ENCODE data around the gene EPB41L1. TPM values are rescaled to one million over a fixed set of nuclear protein-coding genes. Genes with fewer than 3 reads are reported as not detected.

Gene EPB41L1
- total RNA-seq, 1 experiment from 2014 or later, result 134 TPM

- H4K20me1 ChIP-seq (ENCODE audit: insufficient read depth), result no peaks in the 10 kb centered on the region
- no peaks in the 10 kb centered on the region for H3K4me1 ChIP-seq (replicated peaks; ENCODE audit: insufficient read depth)
- H3K4me3 ChIP-seq, result no peak overlapping the region
- no peak overlapping the region for H3K27ac ChIP-seq
- no peak for DNase-seq
- TF ChIP-seq CTCF (conservative IDR thresholded peaks at IDR 0.05) (no peak), EZH2 (IDR thresholded peaks at IDR 0.05; ENCODE audit: low read depth) (no peak)
- no peak overlapping the region for H3K4me2 ChIP-seq
- intact Hi-C loops (cut with micrococcal nuclease; ENCODE audit: unreplicated experiment), result no loop called here
- 0 out of 2 replicates have a peak, but pooled peaks cover 2% of the 10 kb centered on the region for H3K36me3 ChIP-seq (ENCODE audit: low read depth)
- H3K9me2 ChIP-seq (ENCODE audit: insufficient read depth), result no peaks in the 10 kb centered on the region
- no peaks in the 10 kb centered on the region for H3K27me3 ChIP-seq (ENCODE audit: insufficient read depth, low read depth)
- no peaks in the 10 kb centered on the region for H3K9me3 ChIP-seq (ENCODE audit: insufficient read depth, low read depth)
- POLR2A ChIA-PET (ENCODE audit: unreplicated experiment), result no interaction called here
- no TSS peak for BruUV-seq (replicated peaks)
- H3F3A ChIP-seq (ENCODE audit: insufficient read depth, low read depth), result 0 out of 2 replicates have a peak, but pooled peaks cover under 1% of the 10 kb centered on the region
- CTCF ChIA-PET, result no interaction called here
- H2AFZ ChIP-seq, result no peak overlapping the region
- H3K79me2 ChIP-seq (ENCODE audit: low read depth), result no peaks in the 10 kb centered on the region
Observed at GRCh38 chr20:36228770-36229169, 74.2 kb downstream of the EPB41L1 start.

- no peak for DNase-seq
- POLR2A ChIA-PET (ENCODE audit: unreplicated experiment), result no interaction called here
- Histone ChIP-seq H3K9me2 (ENCODE audit: insufficient read depth) (no peaks in the 10 kb centered on the region), H4K20me1 (ENCODE audit: insufficient read depth) (no peaks in the 10 kb centered on the region), H3K27ac (no peak overlapping the region), H3F3A (ENCODE audit: insufficient read depth, low read depth) (no peaks in the 10 kb centered on the region), H3K4me2 (no peak overlapping the region), H2AFZ (no peak overlapping the region), H3K36me3 (ENCODE audit: low read depth) (no peaks in the 10 kb centered on the region), H3K27me3 (ENCODE audit: insufficient read depth, low read depth) (no peaks in the 10 kb centered on the region), H3K9me3 (ENCODE audit: insufficient read depth, low read depth) (no peaks in the 10 kb centered on the region), H3K4me1 (replicated peaks; ENCODE audit: insufficient read depth) (no peaks in the 10 kb centered on the region), H3K79me2 (ENCODE audit: low read depth) (no peaks in the 10 kb centered on the region), H3K4me3 (no peak overlapping the region)
- no TSS peak for BruUV-seq (replicated peaks)
- intact Hi-C loops (cut with micrococcal nuclease; ENCODE audit: unreplicated experiment), result no loop called here
- CTCF ChIA-PET, result no interaction called here
- no peak for TF ChIP-seq CTCF (conservative IDR thresholded peaks at IDR 0.05)
- TF ChIP-seq EZH2 (IDR thresholded peaks at IDR 0.05; ENCODE audit: low read depth), result no peak
Observed at GRCh38 chr20:36230019-36230418, 75.5 kb downstream of the EPB41L1 start.

GRCh38 chr20:36231331-36231730 is 76.8 kb downstream of the EPB41L1 start:
- Histone ChIP-seq H3K27ac (no peak overlapping the region), H3K4me2 (no peak overlapping the region), H3K9me2 (ENCODE audit: insufficient read depth) (no peaks in the 10 kb centered on the region), H3F3A (ENCODE audit: insufficient read depth, low read depth) (no peaks in the 10 kb centered on the region), H3K4me1 (replicated peaks; ENCODE audit: insufficient read depth) (no peaks in the 10 kb centered on the region; the same call in 1 of the 2 replicates), H3K79me2 (ENCODE audit: low read depth) (peaks cover 1% of the 10 kb centered on the region), H3K27me3 (ENCODE audit: insufficient read depth, low read depth) (no peaks in the 10 kb centered on the region), H2AFZ (no peak overlapping the region), H3K36me3 (ENCODE audit: low read depth) (no peaks in the 10 kb centered on the region), H4K20me1 (ENCODE audit: insufficient read depth) (no peaks in the 10 kb centered on the region), H3K9me3 (ENCODE audit: insufficient read depth, low read depth) (no peaks in the 10 kb centered on the region), H3K4me3 (no peak overlapping the region)
- intact Hi-C loops (cut with micrococcal nuclease; ENCODE audit: unreplicated experiment), result no loop called here
- no TSS peak for BruUV-seq (replicated peaks)
- TF ChIP-seq EZH2 (IDR thresholded peaks at IDR 0.05; ENCODE audit: low read depth) (no peak), CTCF (conservative IDR thresholded peaks at IDR 0.05) (no peak)
- CTCF ChIA-PET, result no interaction called here
- no peak for DNase-seq
- POLR2A ChIA-PET (ENCODE audit: unreplicated experiment), result no interaction called here
